Brain microvascular endothelial cell (primary cell): ENCODE measurements around the gene TSC2.
"Not testable (repeated sequence)": the region's sequence is repeated elsewhere in the genome, so short reads cannot be mapped to it uniquely, and the experiment has no call there.

Experiments
- DNase-seq: peaks from one replicate; pipeline ENCODE4 v3.0.0-alpha.2; 2020
- H3K27ac ChIP-seq: fragments of 250-450 bp; sonication (Bioruptor Pico); 2 replicates; pipeline ENCODE4 v1.5.1; 2020; ENCODE audit warnings: mild to moderate bottlenecking, moderate library complexity
- H3K27me3 ChIP-seq: fragments of 250-450 bp; sonication (Bioruptor Pico); replicated peaks from 2 replicates; pipeline ENCODE4 v1.5.1; 2020; ENCODE audit warnings: mild to moderate bottlenecking
- H3K36me3 ChIP-seq: fragments of 250-450 bp; sonication (Bioruptor Pico); replicated peaks from 2 replicates; pipeline ENCODE4 v1.5.1; 2020; ENCODE audit warnings: mild to moderate bottlenecking
- H3K4me3 ChIP-seq: 2 replicates; pipeline ENCODE4 v1.5.1; 2011; ENCODE audit warnings: low read depth, mild to moderate bottlenecking, control low read depth, low read length, moderate library complexity
- CTCF ChIP-seq: IDR thresholded peaks from 2 replicates; pipeline ENCODE4 v1.5.1; 2011; ENCODE audit warnings: low read depth, mild to moderate bottlenecking, moderate library complexity, low read length, control low read depth, inconsistent platforms; ENCODE audit errors: missing control alignments
- in situ Hi-C: cut with HindIII; loops from 2 replicates; pipeline ENCODE4 v1.10.0; 2017; ENCODE audit warnings: low sequenced_read_pairs, low pct_ligation_motif_present

Gene TSC2

GRCh38 chr16:2102471-2102870 lies 54.7 kb downstream of the TSC2 start:
- TF ChIP-seq CTCF: no peak
- in situ Hi-C loops: no loop called here
- Histone ChIP-seq H3K36me3 (peaks cover 30% of the 10 kb centered on the region), H3K4me3 (no peak overlapping the region), H3K27me3 (no peaks in the 10 kb centered on the region), H3K27ac (no peak overlapping the region)
- DNase-seq: no peak

GRCh38 chr16:2104464-2104863 lies 56.7 kb downstream of the TSC2 start:
- H3K27me3 ChIP-seq, H3K4me3 ChIP-seq, in situ Hi-C loops, DNase-seq, H3K27ac ChIP-seq: not testable (repeated sequence)
- H3K36me3 ChIP-seq: peaks cover 43% of the 10 kb centered on the region

- H3K4me3 ChIP-seq, in situ Hi-C loops: not testable (repeated sequence)
- H3K36me3 ChIP-seq: peaks cover 43% of the 10 kb centered on the region
These were observed 57.5 kb downstream of the TSC2 start for GRCh38 chr16:2105291-2105690.

GRCh38 chr16:2105769-2106168 lies 58.0 kb downstream of the TSC2 start:
- peaks cover 45% of the 10 kb centered on the region for H3K36me3 ChIP-seq
- in situ Hi-C loops, DNase-seq, H3K27ac ChIP-seq, H3K4me3 ChIP-seq, H3K27me3 ChIP-seq: not testable (repeated sequence)

More at GRCh38 chr16:2105291-2105690, 57.5 kb downstream of the TSC2 start:
- not testable (repeated sequence) for H3K27me3 ChIP-seq, DNase-seq, H3K27ac ChIP-seq

- H3K27me3 ChIP-seq, in situ Hi-C loops, H3K27ac ChIP-seq, H3K4me3 ChIP-seq, DNase-seq: not testable (repeated sequence)
- H3K36me3 ChIP-seq: peaks cover 50% of the 10 kb centered on the region
These were observed 58.4 kb downstream of the TSC2 start for GRCh38 chr16:2106211-2106610.

GRCh38 chr16:2107121-2107790 lies 59.5 kb downstream of the TSC2 start:
- peak; percentile 20 for TF ChIP-seq CTCF
- DNase-seq: peak; percentile 92
- H3K4me3 ChIP-seq: not testable (repeated sequence)

GRCh38 chr16:2107791-2108125 lies 60.0 kb downstream of the TSC2 start:
- H3K27me3 ChIP-seq, in situ Hi-C loops, H3K4me3 ChIP-seq, DNase-seq: not testable (repeated sequence)
- H3K27ac ChIP-seq: peak overlapping the region; percentile 86
- peaks cover 50% of the 10 kb centered on the region for H3K36me3 ChIP-seq

More at GRCh38 chr16:2107121-2107790, 59.5 kb downstream of the TSC2 start:
- Histone ChIP-seq H3K36me3 (peaks cover 51% of the 10 kb centered on the region), H3K27ac (peak overlapping the region; percentile 86)
- in situ Hi-C loops, H3K27me3 ChIP-seq: not testable (repeated sequence)

GRCh38 chr16:2108446-2109270 lies 60.9 kb downstream of the TSC2 start:
- H3K36me3 ChIP-seq: peaks cover 48% of the 10 kb centered on the region
- H3K4me3 ChIP-seq, H3K27ac ChIP-seq, H3K27me3 ChIP-seq, DNase-seq, in situ Hi-C loops: not testable (repeated sequence)

- H3K36me3 ChIP-seq: peaks cover 52% of the 10 kb centered on the region
- H3K27ac ChIP-seq, H3K27me3 ChIP-seq, in situ Hi-C loops, H3K4me3 ChIP-seq, DNase-seq: not testable (repeated sequence)
These were observed 61.4 kb downstream of the TSC2 start for GRCh38 chr16:2109271-2109580.

- H3K4me3 ChIP-seq, in situ Hi-C loops, DNase-seq, H3K27ac ChIP-seq, H3K27me3 ChIP-seq: not testable (repeated sequence)
- peaks cover 53% of the 10 kb centered on the region for H3K36me3 ChIP-seq
These were observed 62.1 kb downstream of the TSC2 start for GRCh38 chr16:2109872-2110271.

- in situ Hi-C loops, DNase-seq, H3K27ac ChIP-seq, H3K27me3 ChIP-seq, H3K4me3 ChIP-seq: not testable (repeated sequence)
- peaks cover 52% of the 10 kb centered on the region for H3K36me3 ChIP-seq
These were observed 62.7 kb downstream of the TSC2 start for GRCh38 chr16:2110332-2111008.

- H3K4me3 ChIP-seq, in situ Hi-C loops, H3K27me3 ChIP-seq, H3K27ac ChIP-seq, DNase-seq: not testable (repeated sequence)
- H3K36me3 ChIP-seq: peaks cover 48% of the 10 kb centered on the region
These were observed 63.2 kb downstream of the TSC2 start for GRCh38 chr16:2111009-2111353.
